Renal cortex interstitium (tissue), 15 donors: ENCODE results near the gene CTSK. TPM values are rescaled to one million over a fixed set of nuclear protein-coding genes. Genes with fewer than 3 reads are reported as not detected.
"Not testable (repeated sequence)": the region's sequence is repeated elsewhere in the genome, so short reads cannot be mapped to it uniquely, and the experiment has no call there.

Experiments used
- DNase-seq, 11 donors: peaks; one replicate each; pipeline ENCODE4 v3.0.0-alpha.2; 2013; ENCODE audit warnings: low read depth in 9 of 11, low spot score in 4 of 11; ENCODE audit errors: extremely low read depth in 1 of 11
- long read RNA-seq, 16 experiments: transcript quantifications; one replicate each; lab custom pipeline, GENCODE V29; 2026
- polyA plus RNA-seq, 3 donors: library from polyadenylated mRNA; unstranded; fragments of 120-200 nt; gene quantifications; one replicate each; pipeline ENCODE4 v1.2.1, GENCODE V29; 2013; ENCODE audit not compliant: insufficient read length in 3 of 3

CTSK gene
- polyA plus RNA-seq, result 10 to 100 TPM; 22.9 to 28.1 (median 24.2) TPM
- long read RNA-seq, donor 1, partial matches to known transcripts, result 0 of 3 reads
- long read RNA-seq, donor 1, other reads (novel, unspliced or antisense), result 0 of 3 reads
- long read RNA-seq, donor 2, partial matches to known transcripts, result 8 of 9 reads
- long read RNA-seq, donor 2, other reads (novel, unspliced or antisense), result 0 of 9 reads
- long read RNA-seq, donor 3, transcript CTSK-201 (8 exons, 1,692 nt), result major isoform, 10 of 32 reads
- long read RNA-seq, donor 3, partial matches to known transcripts, result 22 of 32 reads
- long read RNA-seq, donor 3, other reads (novel, unspliced or antisense), result 0 of 32 reads
- long read RNA-seq, donor 4, transcript CTSK-201 (8 exons, 1,692 nt), result major isoform, 8 of 23 reads
- long read RNA-seq, donor 4, partial matches to known transcripts, result 15 of 23 reads
- long read RNA-seq, donor 4, other reads (novel, unspliced or antisense), result 0 of 23 reads
- long read RNA-seq, donor 5, result 0 reads
- long read RNA-seq, donor 6, partial matches to known transcripts, result 13 of 15 reads
- long read RNA-seq, donor 6, other reads (novel, unspliced or antisense), result 0 of 15 reads
- long read RNA-seq, donor 7, transcript CTSK-201 (8 exons, 1,692 nt), result major isoform, 7 of 16 reads
- long read RNA-seq, donor 7, partial matches to known transcripts, result 9 of 16 reads
- long read RNA-seq, donor 7, other reads (novel, unspliced or antisense), result 0 of 16 reads
- long read RNA-seq, donor 8, transcript CTSK-201 (8 exons, 1,692 nt), result major isoform, 6 of 40 reads
- long read RNA-seq, donor 8, partial matches to known transcripts, result 34 of 40 reads
- long read RNA-seq, donor 8, other reads (novel, unspliced or antisense), result 0 of 40 reads
- long read RNA-seq, donor 9, partial matches to known transcripts, result 8 of 12 reads
- long read RNA-seq, donor 9, other reads (novel, unspliced or antisense), result 0 of 12 reads
- long read RNA-seq, donor 10, partial matches to known transcripts, result 8 of 10 reads
- long read RNA-seq, donor 10, other reads (novel, unspliced or antisense), result 0 of 10 reads
- long read RNA-seq, donor 11, partial matches to known transcripts, result 0 of 3 reads
- long read RNA-seq, donor 11, other reads (novel, unspliced or antisense), result 0 of 3 reads
- long read RNA-seq, donor 12, partial matches to known transcripts, result 0 of 4 reads
- long read RNA-seq, donor 12, other reads (novel, unspliced or antisense), result 0 of 4 reads
- long read RNA-seq, donor 13, transcript CTSK-201 (8 exons, 1,692 nt), result major isoform, 5 of 5 reads
- long read RNA-seq, donor 13, partial matches to known transcripts, result 0 of 5 reads
- long read RNA-seq, donor 13, other reads (novel, unspliced or antisense), result 0 of 5 reads
- long read RNA-seq, donor 14, transcript CTSK-201 (8 exons, 1,692 nt), result major isoform, 9 of 22 reads
- long read RNA-seq, donor 14, partial matches to known transcripts, result 13 of 22 reads
- long read RNA-seq, donor 14, other reads (novel, unspliced or antisense), result 0 of 22 reads
- long read RNA-seq, donor 15, partial matches to known transcripts, result 6 of 8 reads
- long read RNA-seq, donor 15, other reads (novel, unspliced or antisense), result 0 of 8 reads
- long read RNA-seq, donor 16, transcript CTSK-201 (8 exons, 1,692 nt), result major isoform, 6 of 6 reads
- long read RNA-seq, donor 16, partial matches to known transcripts, result 0 of 6 reads
- long read RNA-seq, donor 16, other reads (novel, unspliced or antisense), result 0 of 6 reads

GRCh38 chr1:150808121-150808520, at the start of gene CTSK:
CTSK (minus strand) TSS chr1:150808260; CDS start chr1:150806805, 1,455 bp downstream.
- no peak for DNase-seq

GRCh38 chr1:150852734-150853133, 44.7 kb upstream of the CTSK start:
- not testable (repeated sequence) for DNase-seq

GRCh38 chr1:150850801-150851362, 42.8 kb upstream of the CTSK start:
- DNase-seq, result not testable (repeated sequence)

GRCh38 chr1:150846473-150847146, 38.5 kb upstream of the CTSK start:
- no peak for DNase-seq

- no peak for DNase-seq
Observed at GRCh38 chr1:150843474-150843873, 35.4 kb upstream of the CTSK start.

- DNase-seq, result no peak
Observed at GRCh38 chr1:150842964-150843363, 34.9 kb upstream of the CTSK start.

- DNase-seq, result no peak
Observed at GRCh38 chr1:150842343-150842742, 34.3 kb upstream of the CTSK start.

- no peak for DNase-seq
Observed at GRCh38 chr1:150841626-150842025, 33.6 kb upstream of the CTSK start.

- DNase-seq, result not testable (repeated sequence)
Observed at GRCh38 chr1:150840850-150841249, 32.8 kb upstream of the CTSK start.

- DNase-seq, result peak in 3 of 11 donors; percentile 8 to 24 (median 16)
Observed at GRCh38 chr1:150836129-150836773, 28.2 kb upstream of the CTSK start.

GRCh38 chr1:150833961-150834360, 25.9 kb upstream of the CTSK start:
- not testable (repeated sequence) for DNase-seq

GRCh38 chr1:150832597-150832996, 24.5 kb upstream of the CTSK start:
- no peak for DNase-seq

- no peak for DNase-seq
Observed at GRCh38 chr1:150829751-150830150, 21.7 kb upstream of the CTSK start.

GRCh38 chr1:150826299-150826698, 18.2 kb upstream of the CTSK start:
- no peak for DNase-seq

GRCh38 chr1:150820730-150821512, 12.9 kb upstream of the CTSK start:
- no peak for DNase-seq

GRCh38 chr1:150815871-150816270, 7.8 kb upstream of the CTSK start:
- no peak for DNase-seq
